ENCODE results near the gene SPN. TPM values are rescaled to one million over a fixed set of nuclear protein-coding genes. Genes with fewer than 3 reads are reported as not detected.

SPN gene
- total RNA-seq, 1 donor from 2014 or later, result 7.4 TPM

DNA sequence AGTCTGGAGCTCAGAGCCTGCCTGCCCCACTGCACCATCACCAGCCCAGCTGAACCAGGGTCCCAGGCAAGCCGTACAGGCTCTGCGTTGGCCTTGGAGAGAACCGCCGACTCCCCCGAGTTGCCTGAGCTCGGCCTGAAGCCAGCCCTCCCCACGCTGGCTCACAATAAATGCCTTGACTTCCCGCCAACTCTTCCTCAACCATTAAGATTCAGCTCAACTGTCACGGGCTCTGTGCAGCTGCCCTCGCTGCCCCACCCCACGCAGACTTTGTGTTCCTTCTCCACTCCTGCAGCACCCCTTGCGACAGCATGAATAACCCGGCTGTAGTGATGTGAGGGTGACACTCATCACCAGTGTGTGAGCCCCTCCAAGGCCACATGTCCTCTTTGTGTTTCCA lies 11.1 kb downstream of the SPN start:
- Histone ChIP-seq H3K4me3 (no peak overlapping the region), H3K4me1 (peaks cover 16% of the 10 kb centered on the region), H3K27me3 (no peaks in the 10 kb centered on the region), H3K27ac (no peak overlapping the region), H3K36me3 (no peaks in the 10 kb centered on the region), H3K9me3 (no peaks in the 10 kb centered on the region)
- no peak for DNase-seq (ENCODE audit: extremely low spot score in 2 of 2)
- TF ChIP-seq POLR2A (IDR thresholded peaks at IDR 0.05), result no peak
- peak in 1 of 2 donors; percentile 55 for TF ChIP-seq POLR2AphosphoS5 (IDR thresholded peaks at IDR 0.05; ENCODE audit: insufficient read depth in 1 of 2, low read depth in 1 of 2)
- intact Hi-C loops (cut with DNase I), result no loop called here

DNA sequence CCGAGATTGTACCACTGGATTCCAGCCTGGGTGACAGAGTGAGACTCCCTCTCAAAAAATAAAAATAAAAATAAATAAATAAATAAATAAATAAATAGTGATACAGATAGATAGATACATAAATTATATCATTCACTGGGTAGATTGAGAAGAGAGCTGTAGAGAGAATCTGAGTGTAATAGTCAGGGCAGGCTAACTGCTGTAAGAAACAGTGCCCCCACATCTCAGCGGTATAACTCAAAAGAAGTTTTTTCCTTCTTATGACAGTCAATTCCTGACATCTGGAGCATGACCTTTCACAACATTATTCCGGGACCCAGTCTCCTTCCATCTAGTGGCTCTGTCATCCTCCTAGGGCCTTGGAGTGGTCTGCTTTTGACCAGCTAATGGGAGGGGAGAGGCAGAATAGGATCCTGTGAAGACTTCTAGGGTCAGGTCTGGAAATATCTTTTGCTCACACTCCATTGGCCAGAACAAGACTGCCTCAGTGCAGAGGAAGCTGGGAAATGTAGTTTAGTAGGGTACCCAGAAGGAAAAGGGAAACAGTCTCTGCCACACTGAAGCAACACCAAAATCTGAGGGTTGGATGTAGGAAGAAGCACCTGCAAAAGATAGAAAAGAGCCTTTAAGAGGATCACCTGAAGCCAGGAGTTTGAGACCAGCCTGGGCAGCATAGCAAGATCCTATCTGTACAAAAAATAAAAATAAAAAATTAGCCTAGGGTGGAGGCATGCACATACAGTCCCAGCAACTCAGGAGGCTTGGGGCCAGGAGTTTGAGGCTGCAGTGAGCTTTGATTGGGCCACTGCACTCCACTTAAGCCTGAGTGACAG lies 13.0 kb downstream of the SPN start:
- no peaks in the 10 kb centered on the region for H3K9me3 ChIP-seq
- TF ChIP-seq POLR2A (IDR thresholded peaks at IDR 0.05) (no peak), POLR2AphosphoS5 (IDR thresholded peaks at IDR 0.05; ENCODE audit: insufficient read depth in 1 of 2, low read depth in 1 of 2) (no peak)
- TF ChIP-seq, protein P1, sequence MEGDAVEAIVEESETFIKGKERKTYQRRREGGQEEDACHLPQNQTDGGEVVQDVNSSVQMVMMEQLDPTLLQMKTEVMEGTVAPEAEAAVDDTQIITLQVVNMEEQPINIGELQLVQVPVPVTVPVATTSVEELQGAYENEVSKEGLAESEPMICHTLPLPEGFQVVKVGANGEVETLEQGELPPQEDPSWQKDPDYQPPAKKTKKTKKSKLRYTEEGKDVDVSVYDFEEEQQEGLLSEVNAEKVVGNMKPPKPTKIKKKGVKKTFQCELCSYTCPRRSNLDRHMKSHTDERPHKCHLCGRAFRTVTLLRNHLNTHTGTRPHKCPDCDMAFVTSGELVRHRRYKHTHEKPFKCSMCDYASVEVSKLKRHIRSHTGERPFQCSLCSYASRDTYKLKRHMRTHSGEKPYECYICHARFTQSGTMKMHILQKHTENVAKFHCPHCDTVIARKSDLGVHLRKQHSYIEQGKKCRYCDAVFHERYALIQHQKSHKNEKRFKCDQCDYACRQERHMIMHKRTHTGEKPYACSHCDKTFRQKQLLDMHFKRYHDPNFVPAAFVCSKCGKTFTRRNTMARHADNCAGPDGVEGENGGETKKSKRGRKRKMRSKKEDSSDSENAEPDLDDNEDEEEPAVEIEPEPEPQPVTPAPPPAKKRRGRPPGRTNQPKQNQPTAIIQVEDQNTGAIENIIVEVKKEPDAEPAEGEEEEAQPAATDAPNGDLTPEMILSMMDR (IDR thresholded peaks at IDR 0.05), result no peak
- H3K4me1 ChIP-seq, result peaks cover 18% of the 10 kb centered on the region
- no peak overlapping the region for H3K4me3 ChIP-seq
- no peaks in the 10 kb centered on the region for H3K36me3 ChIP-seq
- intact Hi-C loops (cut with DNase I), result no loop called here
- no peak for DNase-seq (ENCODE audit: extremely low spot score in 2 of 2)
- no peak overlapping the region for H3K27ac ChIP-seq
- no peaks in the 10 kb centered on the region for H3K27me3 ChIP-seq

GRCh38 chr16:29676989-29677785 lies 14.1 kb downstream of the SPN start:
- Histone ChIP-seq H3K27me3 (no peaks in the 10 kb centered on the region), H3K9me3 (no peaks in the 10 kb centered on the region), H3K4me3 (no peak overlapping the region), H3K27ac (no peak overlapping the region), H3K36me3 (no peaks in the 10 kb centered on the region), H3K4me1 (peaks cover 18% of the 10 kb centered on the region)
- DNase-seq (ENCODE audit: extremely low spot score in 2 of 2), result no peak
- TF ChIP-seq POLR2A (IDR thresholded peaks at IDR 0.05), result no peak
- TF ChIP-seq POLR2AphosphoS5 (IDR thresholded peaks at IDR 0.05; ENCODE audit: insufficient read depth in 1 of 2, low read depth in 1 of 2), result no peak
- TF ChIP-seq, protein P1 (IDR thresholded peaks at IDR 0.05), result no peak
- intact Hi-C loops (cut with DNase I), result no loop called here

DNA sequence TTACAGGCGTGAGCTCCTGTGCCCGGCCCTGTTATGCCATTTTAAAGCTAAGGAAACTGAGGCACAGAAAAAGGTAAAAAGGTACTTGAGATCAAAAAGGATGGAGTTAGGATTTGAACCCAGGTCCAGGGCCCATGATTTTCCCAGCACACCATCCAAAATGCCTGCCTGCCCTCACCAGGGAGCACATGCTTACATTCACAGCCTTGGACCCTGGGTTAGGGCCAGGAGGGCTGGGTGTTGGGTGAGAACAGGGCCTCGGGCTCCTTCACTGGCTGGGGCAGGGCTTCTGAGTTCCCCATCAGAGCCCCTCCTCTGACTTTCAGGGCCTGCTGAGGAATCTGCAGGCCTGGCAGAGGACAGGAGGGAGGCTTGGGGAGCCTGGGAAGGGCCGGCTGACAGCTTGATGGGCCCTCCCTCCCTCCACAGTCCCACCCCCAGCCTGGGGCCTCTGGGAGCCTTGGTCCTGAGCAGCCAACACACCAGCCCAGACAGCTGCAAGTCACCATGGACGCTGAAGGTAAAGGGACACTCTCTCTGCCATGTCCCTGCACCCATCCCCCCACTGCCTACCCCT lies 15.7 kb downstream of the SPN start, which contains the start of gene QPRT:
TSS of gene QPRT (plus strand) at position 490 of the 577 bp plus-strand sequence. CDS start at position 508, 18 bp downstream.
- Histone ChIP-seq H3K27ac (peak within 1 kb of the TSS; percentile 80), H3K4me1 (peaks cover 15% of the 10 kb centered on the region), H3K9me3 (no peaks in the 10 kb centered on the region), H3K27me3 (no peaks in the 10 kb centered on the region), H3K36me3 (no peaks in the 10 kb centered on the region), H3K4me3 (peak within 1 kb of the TSS; percentile 45 to 50)
- no peak for DNase-seq (ENCODE audit: extremely low spot score in 2 of 2)
- intact Hi-C loops (cut with DNase I), result no loop called here
- TF ChIP-seq POLR2A (IDR thresholded peaks at IDR 0.05) (no peak), POLR2AphosphoS5 (IDR thresholded peaks at IDR 0.05; ENCODE audit: insufficient read depth in 1 of 2, low read depth in 1 of 2) (peak in 1 of 2 donors; percentile 50)

GRCh38 chr16:29680180-29680598 lies 17.1 kb downstream of the SPN start:
- intact Hi-C loops (cut with DNase I), result no loop called here
- Histone ChIP-seq H3K4me3 (peak overlapping the region; percentile 45 to 50), H3K27me3 (no peaks in the 10 kb centered on the region), H3K27ac (no peak overlapping the region), H3K4me1 (peaks cover 6% of the 10 kb centered on the region), H3K36me3 (no peaks in the 10 kb centered on the region), H3K9me3 (no peaks in the 10 kb centered on the region)
- TF ChIP-seq, protein P1 (IDR thresholded peaks at IDR 0.05), result no peak
- TF ChIP-seq POLR2AphosphoS5 (IDR thresholded peaks at IDR 0.05; ENCODE audit: insufficient read depth in 1 of 2, low read depth in 1 of 2) (no peak), POLR2A (IDR thresholded peaks at IDR 0.05) (no peak)
- no peak for DNase-seq (ENCODE audit: extremely low spot score in 2 of 2)

Data from vagina (tissue), 2 donors.